Lung (tissue), 12 donors: ENCODE measurements around the gene PKM. TPM values are rescaled to one million over a fixed set of nuclear protein-coding genes. Genes with fewer than 3 reads are reported as not detected.

ENCODE experiments used
- ATAC-seq: fragments of 200-7000 bp; cut with Tn5 transposase; one replicate; pipeline ENCODE4 v1.9.1; 2020; ENCODE audit warnings: moderate number of reproducible peaks; ENCODE audit not compliant: insufficient read depth, low FRiP score
- DNase-seq, 3 donors: peaks; one replicate each; pipeline ENCODE4 v3.0.0-alpha.2; 2013 to 2017
- H3K27ac ChIP-seq, 2 donors: one replicate each; pipeline ENCODE4 v1.5.1; 2013; ENCODE audit warnings: mild to moderate bottlenecking in 2 of 2, moderate library complexity in 2 of 2, control low read depth in 1 of 2, inconsistent platforms in 1 of 2, low read depth in 1 of 2, low read length in 1 of 2
- H3K27me3 ChIP-seq, 3 donors: one replicate each; pipeline ENCODE4 v1.5.1; 2013; ENCODE audit warnings: low read length in 2 of 3; ENCODE audit not compliant: control insufficient read depth in 3 of 3, insufficient read depth in 3 of 3
- H3K36me3 ChIP-seq, 4 donors: one replicate each; pipeline ENCODE4 v1.5.1; 2013; ENCODE audit warnings: low read length in 4 of 4, mild to moderate bottlenecking in 1 of 4, moderate library complexity in 1 of 4; ENCODE audit not compliant: control insufficient read depth in 4 of 4, insufficient read depth in 4 of 4
- H3K4me1 ChIP-seq, 5 donors: one replicate each; pipeline ENCODE4 v1.5.1; 2013; ENCODE audit warnings: low read length in 5 of 5, mild to moderate bottlenecking in 2 of 5, moderate library complexity in 1 of 5; ENCODE audit not compliant: control insufficient read depth in 5 of 5, insufficient read depth in 5 of 5
- H3K4me3 ChIP-seq: one replicate; pipeline ENCODE4 v1.5.1; 2013; ENCODE audit warnings: mild to moderate bottlenecking, control low read depth, moderate library complexity
- H3K9ac ChIP-seq, 2 donors: one replicate each; pipeline ENCODE4 v1.5.1; 2013; ENCODE audit warnings: low read length in 2 of 2, control low read depth in 1 of 2; ENCODE audit not compliant: insufficient read depth in 1 of 2
- H3K9me3 ChIP-seq, 4 donors: one replicate each; pipeline ENCODE4 v1.5.1; 2013; ENCODE audit warnings: low read length in 3 of 4, mild to moderate bottlenecking in 1 of 4, moderate library complexity in 1 of 4; ENCODE audit not compliant: control insufficient read depth in 4 of 4, insufficient read depth in 3 of 4
- WGBS, 2 donors: extraction: QIAGEN DNeasy Blood & Tissue Kit; methylation state at CpG; one replicate each; pipeline ENCODE4 v1.1.7; 2013; 5-methylcytosine and 5-hydroxymethylcytosine counted together
- polyA plus RNA-seq, 2 donors: library from polyadenylated mRNA; stranded (reverse); fragments of 200-250 nt; gene quantifications; one replicate each; pipeline ENCODE4 v1.2.1, GENCODE V29; 2013
- total RNA-seq, 2 donors: library from RNA; depleted of rRNA in 1 of 2; stranded (reverse); fragments of >200 nt in 1 of 2; gene quantifications; one replicate each; pipeline ENCODE4 v1.2.1, GENCODE V29; 2014 to 2021
- TF ChIP-seq, protein P1 (sequence below): IDR thresholded peaks from 2 replicates; pipeline ENCODE4 v1.5.1; 2012; ENCODE audit warnings: mild to moderate bottlenecking; ENCODE audit errors: control extremely low read depth, extremely low read depth
- donor health status: control.
- donor health status: control.
- donor health status: Bipolar disorder and iron deficiency.
- donor health status: healthy.
- donor health status: DM: yes; HTN: yes; CAD: no.

PKM gene
- total and polyA plus RNA-seq, 4 donors = 235 to 867 (median 504) TPM

DNA sequence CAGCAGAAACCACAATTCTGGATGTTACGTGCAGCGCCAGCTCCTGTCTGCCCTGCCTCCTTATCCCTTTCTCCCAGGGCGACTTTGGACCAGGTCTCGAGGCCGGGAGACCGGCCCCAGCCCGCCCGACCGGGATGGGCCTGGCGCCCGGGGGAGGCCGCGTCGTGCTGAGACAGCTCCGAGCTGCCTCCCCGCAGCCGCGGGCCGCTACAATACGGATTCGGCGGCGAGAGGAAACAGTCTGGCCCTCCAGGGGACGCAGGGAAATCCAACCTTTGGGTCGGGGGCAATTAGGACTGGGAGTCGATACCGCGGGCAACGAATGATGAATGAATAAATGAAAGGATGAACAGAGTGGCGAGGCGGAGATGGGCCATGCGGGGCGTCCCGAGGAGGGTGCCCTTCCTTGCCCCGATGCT lies 33.9 kb downstream of the PKM start:
- TF ChIP-seq, protein P1, sequence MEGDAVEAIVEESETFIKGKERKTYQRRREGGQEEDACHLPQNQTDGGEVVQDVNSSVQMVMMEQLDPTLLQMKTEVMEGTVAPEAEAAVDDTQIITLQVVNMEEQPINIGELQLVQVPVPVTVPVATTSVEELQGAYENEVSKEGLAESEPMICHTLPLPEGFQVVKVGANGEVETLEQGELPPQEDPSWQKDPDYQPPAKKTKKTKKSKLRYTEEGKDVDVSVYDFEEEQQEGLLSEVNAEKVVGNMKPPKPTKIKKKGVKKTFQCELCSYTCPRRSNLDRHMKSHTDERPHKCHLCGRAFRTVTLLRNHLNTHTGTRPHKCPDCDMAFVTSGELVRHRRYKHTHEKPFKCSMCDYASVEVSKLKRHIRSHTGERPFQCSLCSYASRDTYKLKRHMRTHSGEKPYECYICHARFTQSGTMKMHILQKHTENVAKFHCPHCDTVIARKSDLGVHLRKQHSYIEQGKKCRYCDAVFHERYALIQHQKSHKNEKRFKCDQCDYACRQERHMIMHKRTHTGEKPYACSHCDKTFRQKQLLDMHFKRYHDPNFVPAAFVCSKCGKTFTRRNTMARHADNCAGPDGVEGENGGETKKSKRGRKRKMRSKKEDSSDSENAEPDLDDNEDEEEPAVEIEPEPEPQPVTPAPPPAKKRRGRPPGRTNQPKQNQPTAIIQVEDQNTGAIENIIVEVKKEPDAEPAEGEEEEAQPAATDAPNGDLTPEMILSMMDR = no peak
- Histone ChIP-seq H3K4me3 (peak overlapping the region; percentile 8), H3K9ac (peak overlapping the region in 1 of 2 donors; percentile 46), H3K4me1 (peaks cover 0 to 2% (median 0%) of the 10 kb centered on the region in 5 donors), H3K9me3 (no peaks in the 10 kb centered on the region), H3K27ac (peak overlapping the region in 1 of 2 donors; percentile 79), H3K36me3 (peaks cover 13 to 34% (median 22%) of the 10 kb centered on the region in 4 donors), H3K27me3 (peaks cover 0 to 4% (median 3%) of the 10 kb centered on the region in 3 donors)
- peak in 1 of 3 donors; percentile 24 for DNase-seq
- 13 to 16% methylated on average over 35 of the region's 35 CpGs for WGBS, 2 donors
- ATAC-seq = no peak

DNA sequence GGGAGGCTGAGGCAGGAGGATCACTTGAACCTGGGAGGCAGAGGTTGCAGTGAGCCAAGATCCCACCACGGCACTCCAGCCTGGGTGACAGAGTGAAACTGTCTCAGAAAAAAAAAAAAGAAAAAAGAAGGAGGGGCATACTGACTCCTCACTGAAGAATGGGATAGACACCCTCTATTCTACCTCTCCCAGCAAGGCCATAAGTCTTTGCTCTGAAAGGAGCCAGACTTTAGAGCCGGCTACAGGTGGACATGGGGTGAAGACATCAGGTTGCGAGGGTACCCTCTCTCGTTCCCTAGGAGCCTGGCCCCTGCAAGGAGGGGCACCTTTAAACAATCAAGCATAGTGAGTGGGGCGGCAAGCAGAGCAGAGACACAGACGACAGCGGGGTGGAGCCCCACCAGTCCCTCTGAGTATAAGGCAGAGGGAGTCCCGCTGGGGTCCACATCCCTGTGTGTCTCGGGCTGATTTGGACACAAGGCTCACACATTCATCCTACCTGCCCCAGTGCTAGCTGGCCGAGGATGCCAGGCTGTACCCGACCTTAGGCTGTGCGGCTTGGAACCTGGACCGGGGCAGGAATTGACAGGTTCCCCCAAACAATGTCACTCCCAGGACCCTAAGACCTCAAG lies 34.5 kb downstream of the PKM start:
- Histone ChIP-seq H3K27ac (peak overlapping the region in 1 of 2 donors; percentile 79), H3K4me1 (peaks cover 0 to 2% (median 0%) of the 10 kb centered on the region in 5 donors), H3K9ac (no peak overlapping the region), H3K9me3 (no peaks in the 10 kb centered on the region), H3K4me3 (peak overlapping the region; percentile 8), H3K36me3 (peaks cover 12 to 29% (median 18%) of the 10 kb centered on the region in 4 donors), H3K27me3 (peaks cover 0 to 4% (median 3%) of the 10 kb centered on the region in 3 donors)
- TF ChIP-seq, protein P1 = no peak
- ATAC-seq (no peak), DNase-seq (no peak)
- WGBS, 2 donors = 68 to 80% methylated on average over 13 of the region's 13 CpGs

DNA sequence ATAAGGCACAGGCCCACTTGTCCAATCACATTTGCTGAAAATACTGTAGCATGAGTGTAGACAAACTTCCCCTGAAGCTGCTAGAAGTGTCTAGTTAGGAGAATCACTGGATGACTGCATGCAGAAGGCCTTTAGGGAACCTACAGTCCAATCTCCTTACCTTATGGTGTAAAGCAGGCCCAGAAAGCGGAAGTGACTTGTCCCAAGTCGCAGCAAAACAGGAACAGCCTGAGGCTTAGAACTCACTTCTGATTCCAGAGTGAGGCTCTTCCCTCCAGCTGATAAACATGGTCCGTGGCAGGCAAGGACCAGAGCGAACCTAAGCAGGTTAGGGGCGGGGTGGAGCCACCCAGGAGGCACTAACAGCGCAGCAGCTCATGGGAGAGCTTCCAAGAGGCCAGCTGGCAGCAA lies 35.9 kb downstream of the PKM start:
- Histone ChIP-seq H3K9me3 (no peaks in the 10 kb centered on the region), H3K27me3 (peaks cover 0 to 4% (median 3%) of the 10 kb centered on the region in 3 donors), H3K4me3 (no peak overlapping the region), H3K36me3 (peaks cover 5 to 16% (median 10%) of the 10 kb centered on the region in 4 donors), H3K4me1 (peaks cover 0 to 2% (median 0%) of the 10 kb centered on the region in 5 donors), H3K9ac (no peak overlapping the region), H3K27ac (peak overlapping the region in 1 of 2 donors; percentile 59)
- no peak for DNase-seq
- 43 to 45% methylated on average over 6 of the region's 6 CpGs for WGBS, 2 donors
- peak; percentile 16 for ATAC-seq
- TF ChIP-seq, protein P1 = no peak
